B cell (primary cell): ENCODE data around the gene RRP36. TPM values are rescaled to one million over a fixed set of nuclear protein-coding genes. Genes with fewer than 3 reads are reported as not detected.

Source experiments
- ATAC-seq: fragments of 200-7000 bp; cut with Tn5 transposase; one replicate; pipeline ENCODE4 v1.10.0; 2021; ENCODE audit warnings: low read depth, mild to moderate bottlenecking, moderate number of reproducible peaks, moderate library complexity
- CTCF ChIA-PET: fragments of 350-600 bp; sonication (Branson Sonifier 250); formaldehyde crosslinking; loops from one replicate; lab custom pipeline; 2021; ENCODE audit warnings: antibody characterized with exemption, inconsistent platforms; lab: Charles Lee
- POLR2A ChIA-PET: fragments of 350-600 bp; sonication (Branson Sonifier 250); formaldehyde crosslinking; loops from one replicate; lab custom pipeline; 2021; ENCODE audit warnings: antibody characterized with exemption; lab: Charles Lee
- DNase-seq: peaks from one replicate; pipeline ENCODE4 v3.0.0; 2013
- H2AFZ ChIP-seq: 2 replicates; pipeline ENCODE4 v1.6.1; 2012; ENCODE audit warnings: mild to moderate bottlenecking, low read depth, low read length; ENCODE audit not compliant: insufficient read depth, poor library complexity, severe bottlenecking
- H3K27ac ChIP-seq, 2 donors: 1 replicate in 1 of 2; 2 replicates in 1 of 2; pipeline ENCODE4 v1.5.1; 2012 to 2013; ENCODE audit warnings: low read length in 2 of 2, mild to moderate bottlenecking in 2 of 2, moderate library complexity in 1 of 2
- H3K27me3 ChIP-seq, 4 experiments: fragments of 200-600 bp in 1 of 4; sonication (generic) in 1 of 4; replicated peaks in 1 of 4; 1 replicate in 2 of 4; 2 replicates in 2 of 4; pipeline versions ENCODE4 v1.6.1 to v1.7.0; 2013 to 2016; ENCODE audit warnings: low read length in 3 of 4, mild to moderate bottlenecking in 2 of 4, mixed read lengths in 1 of 4, moderate library complexity in 1 of 4; ENCODE audit not compliant: insufficient read depth in 4 of 4, control insufficient read depth in 3 of 4; ENCODE audit errors: control extremely low read depth in 1 of 4
- H3K36me3 ChIP-seq, 2 experiments: replicated peaks in 1 of 2; 1 replicate in 1 of 2; 2 replicates in 1 of 2; pipeline versions ENCODE4 v1.6.1 to v1.7.1; 2013; ENCODE audit warnings: low read length in 1 of 2; ENCODE audit not compliant: insufficient read depth in 2 of 2, control insufficient read depth in 1 of 2; ENCODE audit errors: control extremely low read depth in 1 of 2, extremely low read depth in 1 of 2
- H3K4me1 ChIP-seq, 2 donors: fragments of 200-600 bp in 1 of 2; sonication (generic) in 1 of 2; 1 replicate in 1 of 2; 2 replicates in 1 of 2; pipeline versions ENCODE4 v1.5.1 to v1.6.1; 2013 to 2017; ENCODE audit warnings: low read length in 2 of 2; ENCODE audit not compliant: control insufficient read depth in 2 of 2, insufficient read depth in 2 of 2
- H3K4me2 ChIP-seq: replicated peaks from 2 replicates; pipeline ENCODE3; 2012; ENCODE audit warnings: mild to moderate bottlenecking, low read depth, low read length; ENCODE audit not compliant: poor library complexity, severe bottlenecking
- H3K4me3 ChIP-seq, 5 experiments: fragments of 200-600 bp in 1 of 5; sonication (generic) in 1 of 5; 1 replicate in 3 of 5; 2 replicates in 2 of 5; pipeline versions ENCODE4 v1.5.1 to v1.7.0; 2011 to 2016; ENCODE audit warnings: low read length in 4 of 5, mild to moderate bottlenecking in 4 of 5, low read depth in 2 of 5, control low read depth in 1 of 5, moderate library complexity in 1 of 5; ENCODE audit not compliant: insufficient read depth in 1 of 5; ENCODE audit errors: control extremely low read depth in 1 of 5, extremely low read depth in 1 of 5
- H3K79me2 ChIP-seq: fragments of 200-600 bp; sonication (generic); one replicate; pipeline ENCODE4 v1.6.0; 2016; ENCODE audit warnings: low read length; ENCODE audit not compliant: control insufficient read depth, insufficient read depth
- H3K9ac ChIP-seq: fragments of 200-600 bp; sonication (generic); 2 replicates; pipeline ENCODE4 v1.6.1; 2017; ENCODE audit warnings: mild to moderate bottlenecking, low read length, moderate library complexity
- H3K9me3 ChIP-seq, 3 donors: one replicate each; pipeline versions ENCODE4 v1.6.1 to v1.7.1; 2013; ENCODE audit warnings: low read length in 2 of 3; ENCODE audit not compliant: control insufficient read depth in 2 of 3, insufficient read depth in 1 of 3; ENCODE audit errors: control extremely low read depth in 1 of 3
- H4K20me1 ChIP-seq: 2 replicates; pipeline ENCODE4 v1.6.0; 2012; ENCODE audit warnings: mild to moderate bottlenecking, low read length; ENCODE audit not compliant: insufficient read depth, control insufficient read depth, poor library complexity, severe bottlenecking
- H3K27ac Mint-ChIP-seq: one replicate; pipeline ENCODE4 v1.8.0; 2021; ENCODE audit warnings: mixed read lengths
- H3K27me3 Mint-ChIP-seq: one replicate; pipeline ENCODE4 v1.8.0; 2021; ENCODE audit warnings: mixed read lengths
- H3K4me1 Mint-ChIP-seq: one replicate; pipeline ENCODE4 v1.8.0; 2021; ENCODE audit warnings: mixed read lengths
- H3K4me3 Mint-ChIP-seq: one replicate; pipeline ENCODE4 v1.8.0; 2021; ENCODE audit warnings: mixed read lengths
- H3K9me3 Mint-ChIP-seq: one replicate; pipeline ENCODE4 v1.8.0; 2022; ENCODE audit warnings: mixed read lengths; ENCODE audit not compliant: insufficient read depth
- EZH2 ChIP-seq: IDR thresholded peaks from 2 replicates; pipeline ENCODE4 v1.6.1; 2012; ENCODE audit warnings: borderline replicate concordance, low read depth, mild to moderate bottlenecking, moderate library complexity, low read length; ENCODE audit not compliant: insufficient read depth, poor library complexity, severe bottlenecking
- WGBS: methylation state at CpG from one replicate; pipeline ENCODE4 v1.1.5; 2013; ENCODE audit warnings: missing lambda C conversion rate; ENCODE audit not compliant: insufficient coverage; 5-methylcytosine and 5-hydroxymethylcytosine counted together
- intact Hi-C: fragments of 100-400 bp; cut with micrococcal nuclease; formaldehyde crosslinking; loops from one replicate; pipeline ENCODE4 v1.10.0; 2022
- polyA plus RNA-seq: library from polyadenylated mRNA; depleted of rRNA; stranded (reverse); fragments of >200 nt; gene quantifications from 2 replicates; pipeline ENCODE4 v1.2.3, GENCODE V29; 2012
- total RNA-seq, 2 donors: library from RNA; stranded (reverse); fragments of 120-200 nt in 1 of 2; gene quantifications; 1 replicate in 1 of 2; 2 replicates in 1 of 2; pipeline versions ENCODE4 v1.2.3 to v1.2.4, GENCODE V29; 2013 to 2022
- TF ChIP-seq, protein P1 (sequence below): fragments of 200-600 bp; IDR thresholded peaks from one replicate; pipeline ENCODE4 v1.8.0; 2022; ENCODE audit warnings: antibody characterized with exemption, mild to moderate bottlenecking

Gene RRP36
- total and polyA plus RNA-seq, 2 donors (not counting 1 experiment from before 2014, with no cell fraction given): 22.8 to 46.2 TPM

DNA sequence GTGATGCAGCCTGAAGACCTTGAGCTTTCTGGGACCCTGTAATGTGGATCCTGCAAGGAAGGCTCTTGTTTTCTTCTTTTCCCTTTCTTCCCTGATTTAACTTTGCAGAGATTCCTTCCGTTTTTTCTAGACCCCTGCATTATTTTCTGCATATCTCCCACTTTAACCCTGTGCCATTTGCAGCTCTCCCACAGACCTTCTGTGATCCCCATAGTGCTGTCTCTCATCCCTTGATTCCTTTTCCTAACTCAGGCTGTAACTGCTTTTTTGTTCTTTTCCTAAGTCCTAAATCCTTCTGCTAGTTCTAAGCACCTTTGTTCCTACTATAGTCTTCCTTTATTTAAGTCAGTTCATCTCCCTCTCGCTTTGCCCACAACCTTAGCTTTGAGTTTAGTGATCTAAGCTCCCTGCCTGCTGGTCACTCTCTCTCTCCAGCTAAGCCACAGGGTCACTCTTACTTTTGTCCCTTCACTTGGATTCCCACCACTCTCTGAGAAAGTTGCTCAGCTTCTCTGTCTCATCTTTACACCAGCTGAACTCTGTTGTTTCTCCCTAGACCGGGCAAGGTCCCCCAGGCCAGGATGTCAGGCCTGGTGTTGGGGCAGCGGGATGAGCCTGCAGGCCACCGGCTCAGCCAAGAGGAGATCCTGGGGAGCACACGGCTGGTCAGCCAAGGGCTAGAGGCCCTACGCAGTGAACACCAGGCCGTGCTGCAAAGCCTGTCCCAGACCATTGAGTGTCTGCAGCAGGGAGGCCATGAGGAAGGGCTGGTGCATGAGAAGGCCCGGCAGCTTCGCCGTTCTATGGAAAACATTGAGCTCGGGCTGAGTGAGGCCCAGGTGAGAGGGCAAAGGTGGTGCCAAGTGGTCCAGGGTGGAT lies 39.6 kb downstream of the RRP36 start:
- no peaks in the 10 kb centered on the region for H3K27me3 ChIP-seq
- peak overlapping the region; percentile 80 for H3K27ac Mint-ChIP-seq
- H3K27me3 Mint-ChIP-seq: no peaks in the 10 kb centered on the region
- peaks cover 33% of the 10 kb centered on the region for H3K79me2 ChIP-seq
- peaks cover 16 to 22% of the 10 kb centered on the region in 2 donors for H3K4me1 ChIP-seq
- H3K4me3 Mint-ChIP-seq: peak overlapping the region; percentile 99
- H3K9me3 Mint-ChIP-seq: no peaks in the 10 kb centered on the region
- H3K9me3 ChIP-seq: no peaks in the 10 kb centered on the region
- H4K20me1 ChIP-seq: peaks cover 11% of the 10 kb centered on the region
- intact Hi-C loops: no loop called here
- TF ChIP-seq, protein P1, sequence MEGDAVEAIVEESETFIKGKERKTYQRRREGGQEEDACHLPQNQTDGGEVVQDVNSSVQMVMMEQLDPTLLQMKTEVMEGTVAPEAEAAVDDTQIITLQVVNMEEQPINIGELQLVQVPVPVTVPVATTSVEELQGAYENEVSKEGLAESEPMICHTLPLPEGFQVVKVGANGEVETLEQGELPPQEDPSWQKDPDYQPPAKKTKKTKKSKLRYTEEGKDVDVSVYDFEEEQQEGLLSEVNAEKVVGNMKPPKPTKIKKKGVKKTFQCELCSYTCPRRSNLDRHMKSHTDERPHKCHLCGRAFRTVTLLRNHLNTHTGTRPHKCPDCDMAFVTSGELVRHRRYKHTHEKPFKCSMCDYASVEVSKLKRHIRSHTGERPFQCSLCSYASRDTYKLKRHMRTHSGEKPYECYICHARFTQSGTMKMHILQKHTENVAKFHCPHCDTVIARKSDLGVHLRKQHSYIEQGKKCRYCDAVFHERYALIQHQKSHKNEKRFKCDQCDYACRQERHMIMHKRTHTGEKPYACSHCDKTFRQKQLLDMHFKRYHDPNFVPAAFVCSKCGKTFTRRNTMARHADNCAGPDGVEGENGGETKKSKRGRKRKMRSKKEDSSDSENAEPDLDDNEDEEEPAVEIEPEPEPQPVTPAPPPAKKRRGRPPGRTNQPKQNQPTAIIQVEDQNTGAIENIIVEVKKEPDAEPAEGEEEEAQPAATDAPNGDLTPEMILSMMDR: no peak
- TF ChIP-seq EZH2: no peak
- H3K36me3 ChIP-seq: peaks cover 0 to 21% of the 10 kb centered on the region in 2 experiments
- POLR2A ChIA-PET: no interaction called here
- no peak overlapping the region for H3K4me3 ChIP-seq
- peak overlapping the region; percentile 87 for H3K4me2 ChIP-seq
- H3K9ac ChIP-seq: no peak overlapping the region
- 94% methylated on average over 12 of the region's 12 CpGs for WGBS
- no peak overlapping the region for H3K27ac ChIP-seq
- H2AFZ ChIP-seq: no peak overlapping the region
- CTCF ChIA-PET: interaction anchor here (1.0 kb wide), 1 partner anchor 40 kb away, joined by 3 read pairs; the partner anchor contains the start of gene RRP36
- peaks cover 35% of the 10 kb centered on the region for H3K4me1 Mint-ChIP-seq
- ATAC-seq: no peak
- no peak for DNase-seq

DNA sequence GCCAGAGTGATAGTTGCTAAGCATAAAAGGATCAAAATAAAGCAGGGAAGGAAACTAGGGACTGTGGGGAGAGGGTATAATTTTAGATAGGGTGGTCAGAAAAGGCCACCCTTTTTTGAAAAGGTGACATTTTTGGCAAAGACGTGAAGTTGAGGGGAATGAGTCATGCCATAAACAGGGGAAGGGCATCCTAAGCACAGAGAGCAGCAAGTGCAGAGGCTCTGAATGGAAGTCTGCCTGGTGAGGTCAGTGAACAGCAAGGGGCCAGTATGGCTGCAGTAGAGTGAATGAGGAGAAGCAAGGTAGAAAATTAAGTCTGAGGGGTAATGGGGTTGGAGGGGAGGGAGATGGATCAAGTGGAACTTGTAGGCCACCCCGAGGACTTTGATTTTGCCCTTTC lies 40.4 kb downstream of the RRP36 start:
- Histone ChIP-seq H3K4me3 (no peak overlapping the region), H3K27ac (no peak overlapping the region), H4K20me1 (peaks cover 11% of the 10 kb centered on the region), H3K9ac (no peak overlapping the region), H3K4me2 (no peak overlapping the region), H3K9me3 (no peaks in the 10 kb centered on the region), H3K27me3 (no peaks in the 10 kb centered on the region), H2AFZ (no peak overlapping the region), H3K36me3 (peaks cover 0 to 26% of the 10 kb centered on the region in 2 experiments), H3K4me1 (peaks cover 16 to 22% of the 10 kb centered on the region in 2 donors), H3K79me2 (peaks cover 33% of the 10 kb centered on the region)
- CTCF ChIA-PET: no interaction called here
- DNase-seq (no peak), ATAC-seq (no peak)
- Mint-ChIP-seq H3K27ac (no peak overlapping the region), H3K27me3 (no peaks in the 10 kb centered on the region), H3K4me1 (peaks cover 34% of the 10 kb centered on the region), H3K4me3 (peak overlapping the region; percentile 24), H3K9me3 (no peaks in the 10 kb centered on the region)
- no peak for TF ChIP-seq EZH2
- TF ChIP-seq, protein P1: no peak
- POLR2A ChIA-PET: no interaction called here
- WGBS: 92% methylated on average over 2 of the region's 2 CpGs
- intact Hi-C loops: no loop called here
